GM19351 (cell line): ENCODE measurements around the gene ZNF853.
"Not testable (repeated sequence)": the region's sequence is repeated elsewhere in the genome, so short reads cannot be mapped to it uniquely, and the experiment has no call there.

Experiments
- ATAC-seq: cut with Tn5 transposase; IDR thresholded peaks from one replicate; pipeline ENCODE4 v1.9.1; 2021; ENCODE audit warnings: mild to moderate bottlenecking, moderate library complexity; ENCODE audit not compliant: unreplicated experiment

ZNF853 gene

DNA sequence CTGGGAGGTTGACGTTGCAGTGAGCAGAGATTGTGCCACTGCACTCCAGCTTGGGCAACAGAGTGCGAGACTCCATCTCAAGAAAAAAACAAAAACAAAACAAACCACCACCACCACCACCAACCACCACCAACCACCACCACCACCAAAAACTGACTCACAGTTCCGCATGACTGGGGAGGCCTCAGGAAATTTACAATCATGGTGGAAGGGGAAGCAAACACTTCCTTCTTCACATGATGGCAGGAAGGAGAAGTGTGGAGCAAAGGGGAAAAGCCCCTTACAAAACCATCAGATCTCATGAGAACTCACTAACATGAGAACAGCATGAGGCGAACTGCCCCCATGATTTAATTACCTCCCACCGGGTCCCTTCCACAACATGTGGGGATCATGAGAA is 19.6 kb downstream of the ZNF853 start:
- not testable (repeated sequence) for ATAC-seq

DNA sequence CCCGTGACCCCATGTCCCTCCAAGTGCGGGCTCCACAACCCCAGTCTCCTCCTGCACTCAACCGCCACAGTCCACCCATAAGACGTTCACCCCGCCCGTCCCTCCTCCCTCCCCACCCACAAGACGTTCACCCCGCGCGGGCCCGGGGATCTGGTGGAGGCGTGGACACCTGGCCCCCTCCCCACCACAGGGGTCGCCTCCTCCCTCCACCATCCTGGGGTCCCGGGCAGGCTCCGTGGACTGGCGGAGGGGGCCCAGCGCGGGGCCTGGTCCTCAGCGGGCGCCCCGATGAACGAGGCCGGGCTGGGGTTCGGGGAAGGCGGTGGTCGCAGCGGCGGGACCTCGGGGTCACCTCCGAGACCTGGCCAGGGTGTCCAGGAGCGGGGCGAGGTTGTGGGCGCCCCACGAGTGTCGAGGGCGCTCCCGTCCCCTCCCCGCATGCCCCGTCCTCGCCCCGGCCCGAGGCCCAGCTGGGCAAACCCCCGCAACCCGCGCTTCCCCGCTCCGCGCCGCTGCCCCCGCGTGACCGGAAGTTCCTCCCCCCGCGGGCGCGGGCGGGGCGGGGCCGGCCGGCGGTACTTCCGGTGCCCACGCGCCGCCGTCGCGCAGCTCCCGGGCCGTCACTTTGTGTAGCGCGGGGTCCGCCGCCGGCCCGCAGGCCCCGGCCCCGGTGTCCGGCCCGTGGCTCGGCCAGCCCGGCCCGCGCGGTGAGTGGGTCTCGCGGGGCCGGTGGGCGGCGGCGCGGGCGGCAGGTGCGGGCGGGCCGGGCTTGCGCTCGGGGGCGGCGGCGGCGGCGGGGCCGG is 21.5 kb downstream of the ZNF853 start, which contains the start of gene ZNF316:
ZNF316 (plus strand) TSS at position 578 of the 803 bp plus-strand sequence. CDS start 5,092 bp downstream, outside the sequence.
- peak; percentile 66 for ATAC-seq

- ATAC-seq = peak; percentile 81
Observed at GRCh38 chr7:6637544-6638229, 22.3 kb downstream of the ZNF853 start.

DNA sequence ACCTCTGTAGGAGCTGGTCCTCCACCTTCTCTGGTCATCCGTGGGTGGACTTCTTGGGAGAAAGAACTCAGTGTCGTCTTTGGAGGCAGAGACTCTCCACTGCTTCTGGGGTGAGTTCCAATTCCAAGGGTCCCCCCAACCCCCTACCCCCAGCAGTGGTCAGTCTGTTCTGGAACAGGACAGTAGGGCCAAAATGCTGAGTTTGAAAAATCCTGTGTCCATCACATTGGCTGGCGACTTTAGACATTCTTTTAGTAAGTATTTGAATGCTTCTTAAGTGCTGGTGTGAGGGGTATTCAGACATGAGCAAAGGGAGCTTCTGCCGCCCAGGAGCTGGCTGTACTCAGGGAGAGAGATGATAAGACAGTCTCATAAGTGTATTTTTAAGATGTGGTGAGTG is 23.6 kb downstream of the ZNF853 start:
- no peak for ATAC-seq

DNA sequence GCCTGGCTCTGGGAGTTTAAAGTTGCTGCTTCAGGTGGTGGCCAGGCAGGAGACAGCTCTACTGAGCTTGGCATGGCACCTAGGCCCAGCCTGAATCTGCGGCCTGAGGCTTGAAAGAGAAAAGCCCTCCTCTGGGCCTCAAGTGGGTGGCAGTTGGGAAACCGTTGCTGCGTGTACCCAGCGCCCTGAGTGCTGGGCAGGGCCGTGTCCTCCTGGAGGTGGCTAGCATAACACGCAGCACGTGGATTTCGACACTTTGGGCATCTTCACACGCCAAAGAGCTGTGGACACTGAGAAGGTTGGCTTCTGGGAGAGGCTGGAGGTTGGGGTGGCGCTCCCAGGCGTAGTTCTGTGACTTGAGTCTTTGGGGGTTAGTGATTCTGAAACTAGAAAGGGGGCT is 24.2 kb downstream of the ZNF853 start:
- ATAC-seq = no peak

DNA sequence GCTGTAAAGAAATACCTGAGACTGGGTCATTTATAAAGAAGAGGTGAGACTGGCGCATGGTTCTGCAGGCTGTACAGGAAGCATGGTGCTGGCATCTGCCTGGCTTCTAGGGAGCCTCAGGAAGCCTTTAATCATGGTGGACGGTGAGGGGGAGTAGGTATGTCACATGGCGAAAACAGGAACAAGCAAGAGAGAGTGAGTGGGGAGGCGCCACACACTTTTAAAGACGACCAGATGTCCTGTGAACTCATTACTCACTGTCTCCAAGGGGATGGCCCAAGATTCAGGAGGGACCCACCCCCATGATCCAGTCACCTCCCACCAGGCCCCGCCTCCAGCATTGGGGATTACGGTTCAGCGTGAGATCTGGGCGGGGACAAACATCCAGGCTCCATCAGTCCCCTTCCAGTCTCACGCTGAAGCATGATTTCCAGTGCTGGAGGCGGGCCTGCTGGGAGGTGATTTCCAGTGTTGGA is 24.9 kb downstream of the ZNF853 start:
- no peak for ATAC-seq

DNA sequence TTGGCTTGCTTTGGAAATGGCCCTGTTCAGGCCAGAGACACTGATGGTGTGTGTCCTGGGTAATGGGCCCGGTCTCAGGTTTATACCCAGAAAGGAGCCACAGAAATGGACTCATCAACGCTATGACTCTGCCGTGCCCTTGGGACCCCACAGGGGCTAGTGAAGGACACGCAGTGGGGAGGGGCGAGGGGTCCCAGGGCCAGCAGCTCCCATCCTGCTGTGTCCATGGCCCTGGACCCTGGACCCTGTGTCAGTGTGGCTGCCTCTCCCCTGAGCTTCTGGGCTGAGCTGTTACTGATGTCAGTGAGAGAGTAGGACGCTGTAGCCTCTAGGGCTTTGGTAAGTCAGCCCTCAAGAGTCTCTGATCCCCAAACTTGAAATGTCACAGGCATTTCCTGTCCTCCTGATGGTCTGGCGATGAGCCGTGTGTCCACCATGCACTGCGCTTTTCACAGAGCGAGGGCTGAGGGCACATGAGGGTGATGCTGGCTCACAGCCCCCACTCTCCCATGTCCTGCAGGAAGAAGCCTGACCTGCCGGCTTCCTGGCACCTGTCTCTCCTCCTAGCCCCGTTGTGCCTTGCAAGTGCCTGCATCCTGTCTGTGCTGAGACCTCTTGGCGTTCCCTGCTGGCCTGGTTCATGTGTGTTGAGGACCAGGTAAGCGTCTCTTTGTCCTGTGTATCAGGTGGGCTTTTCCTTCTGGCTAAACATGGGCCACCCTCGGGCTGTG is 26.1 kb downstream of the ZNF853 start:
- no peak for ATAC-seq

DNA sequence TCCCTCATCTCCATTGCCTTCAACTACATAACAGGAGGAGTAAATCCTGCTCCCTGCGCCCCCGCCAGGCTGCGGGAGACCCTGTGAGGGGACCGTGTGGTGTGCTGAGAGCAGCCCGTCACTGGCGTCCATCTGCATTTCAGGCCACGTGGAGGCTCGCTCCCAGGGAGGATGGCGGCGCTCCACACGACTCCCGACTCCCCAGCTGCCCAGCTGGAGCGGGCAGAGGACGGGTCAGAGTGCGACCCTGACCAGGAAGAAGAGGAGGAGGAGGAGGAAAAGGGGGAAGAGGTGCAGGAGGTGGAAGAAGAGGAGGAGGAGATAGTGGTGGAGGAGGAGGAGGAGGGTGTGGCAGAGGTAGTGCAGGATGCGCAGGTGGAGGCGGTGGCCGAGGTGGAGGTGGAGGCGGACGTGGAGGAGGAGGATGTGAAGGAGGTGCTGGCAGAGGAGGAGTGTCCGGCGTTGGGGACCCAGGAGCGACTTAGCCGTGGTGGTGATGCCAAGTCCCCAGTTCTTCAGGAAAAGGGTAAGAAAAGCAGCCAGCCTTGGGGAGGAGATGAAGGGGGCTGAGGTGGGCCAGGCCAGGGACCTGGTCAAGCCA is 26.9 kb downstream of the ZNF853 start:
- no peak for ATAC-seq

DNA sequence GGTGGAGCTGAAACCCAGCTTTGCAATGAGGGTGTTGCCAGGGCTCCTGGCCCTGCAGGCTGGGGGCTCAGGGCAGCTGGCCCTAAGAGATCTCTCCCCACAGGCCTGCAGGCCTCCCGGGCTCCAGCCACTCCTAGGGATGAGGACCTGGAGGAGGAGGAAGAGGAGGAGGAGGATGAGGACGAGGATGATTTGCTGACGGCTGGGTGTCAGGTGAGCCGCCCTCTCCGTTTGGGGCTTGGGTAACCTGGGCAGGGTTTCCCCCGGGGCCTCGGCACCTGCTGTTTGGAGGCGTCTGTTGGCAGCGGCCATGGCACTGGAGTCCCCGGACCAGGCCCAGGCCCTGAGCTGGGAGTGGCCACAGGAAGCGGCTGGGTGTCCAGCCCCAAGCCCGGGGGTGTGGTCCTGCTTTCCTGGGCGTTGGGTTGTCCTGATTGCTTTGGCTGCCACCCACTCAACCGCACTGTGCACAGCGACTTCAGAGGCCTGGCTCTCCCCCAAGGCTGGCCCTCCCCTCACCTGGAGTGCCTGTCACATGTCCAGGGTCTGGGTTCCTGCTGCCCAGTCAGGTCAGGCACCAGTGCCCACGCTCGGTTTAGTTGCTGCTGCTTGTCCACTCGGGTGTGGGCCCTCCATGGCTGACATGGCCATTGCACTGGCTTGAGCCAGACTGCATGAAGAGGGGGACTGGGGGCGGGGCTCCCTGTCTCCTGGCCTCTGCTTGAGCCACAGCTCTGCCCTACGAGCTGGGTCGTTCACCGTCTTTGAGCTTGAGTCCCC is 27.6 kb downstream of the ZNF853 start:
- no peak for ATAC-seq

GRCh38 chr7:6643915-6644625 is 28.7 kb downstream of the ZNF853 start:
- ATAC-seq = no peak

- ATAC-seq = no peak
Observed at GRCh38 chr7:6644728-6645127, 29.3 kb downstream of the ZNF853 start.

DNA sequence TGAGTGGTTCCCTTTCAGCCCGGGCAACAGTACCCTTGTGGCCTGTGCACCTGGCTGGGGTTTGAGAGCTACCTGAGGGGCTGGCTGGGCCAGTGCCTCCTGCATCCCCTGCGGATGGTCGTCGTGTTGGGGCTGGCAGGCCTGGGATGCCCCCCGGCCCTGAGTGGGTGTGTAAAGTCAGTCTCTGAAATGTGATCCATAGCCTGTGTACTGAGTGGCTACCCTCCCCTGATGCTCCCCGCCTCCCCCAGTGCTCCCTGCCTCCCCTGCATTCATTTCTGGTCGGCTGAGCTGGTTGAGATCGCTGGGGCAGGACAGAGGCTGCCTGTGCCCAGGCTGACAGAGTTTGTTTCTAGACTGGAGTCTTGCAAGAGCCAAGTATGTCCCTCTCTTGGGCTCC is 31.1 kb downstream of the ZNF853 start:
- ATAC-seq = no peak

DNA sequence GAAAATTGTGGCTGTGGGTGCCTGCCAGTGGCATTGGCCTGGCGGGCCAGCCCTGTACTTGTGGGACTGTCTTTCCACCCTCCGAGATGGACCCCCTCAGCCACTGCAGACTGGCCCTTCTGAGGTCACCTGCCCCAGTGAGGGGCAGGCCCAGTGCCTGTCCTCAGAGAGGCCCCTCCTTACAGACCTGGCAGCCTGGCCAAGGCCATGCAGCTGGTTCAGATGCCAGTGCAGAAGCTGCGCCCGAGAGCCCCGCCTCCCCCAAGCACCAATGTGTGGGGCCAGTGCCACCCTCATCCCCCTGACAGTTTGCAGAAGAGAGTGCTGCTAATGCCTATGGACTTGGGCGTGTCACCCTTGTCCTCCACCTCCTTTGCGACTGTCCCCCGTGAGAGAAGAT is 31.7 kb downstream of the ZNF853 start:
- no peak for ATAC-seq

GRCh38 chr7:6647541-6647940 is 32.1 kb downstream of the ZNF853 start:
- ATAC-seq = no peak

GRCh38 chr7:6648066-6648814 is 32.8 kb downstream of the ZNF853 start:
- ATAC-seq = no peak

- no peak for ATAC-seq
Observed at GRCh38 chr7:6648815-6649104, 33.4 kb downstream of the ZNF853 start.

DNA sequence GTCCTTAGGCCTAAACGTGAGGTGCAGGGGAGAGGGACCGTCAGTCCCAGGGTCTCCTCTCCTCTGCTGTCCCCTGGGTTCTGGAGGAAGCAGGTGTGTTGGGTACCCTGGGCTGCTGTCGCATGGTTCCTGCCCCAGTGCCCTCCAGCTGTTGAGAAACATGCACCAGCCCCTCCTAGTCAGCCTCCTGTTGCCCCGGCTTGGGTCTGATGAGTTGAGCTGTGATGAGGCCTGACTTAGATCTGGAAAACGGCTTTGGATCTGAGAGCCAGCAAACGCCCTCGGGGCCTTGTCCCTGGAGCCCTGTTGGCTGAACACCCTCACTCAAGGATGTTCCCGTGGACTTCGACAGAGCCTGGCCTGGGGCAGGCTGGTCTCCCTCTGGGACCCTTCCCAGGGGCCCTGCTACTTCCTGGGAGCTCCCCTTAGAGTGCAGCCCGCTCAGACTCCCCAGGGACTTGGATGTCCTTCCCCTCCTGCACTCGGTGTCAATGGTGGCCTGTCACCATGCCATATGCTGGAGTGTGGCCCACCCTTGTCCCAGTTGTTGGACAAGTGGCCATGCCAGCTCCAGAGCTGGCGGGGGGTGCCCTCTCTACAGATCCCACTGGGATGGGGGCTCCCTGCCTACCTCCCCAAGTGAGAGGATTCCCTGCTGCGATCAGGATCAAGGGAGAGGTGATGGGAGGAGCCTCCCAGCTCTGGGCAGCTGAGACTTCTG is 34.0 kb downstream of the ZNF853 start:
- no peak for ATAC-seq

GRCh38 chr7:6650086-6650485 is 34.7 kb downstream of the ZNF853 start:
- no peak for ATAC-seq
